H1 (cell line): ENCODE results near the gene HLA-G. TPM values are rescaled to one million over a fixed set of nuclear protein-coding genes. Genes with fewer than 3 reads are reported as not detected.

Source experiments
- CTCF ChIA-PET: fragments of 300-600 bp; sonication (Branson Sonifier 250); formaldehyde crosslinking; loops from one replicate; lab custom pipeline; 2021; ENCODE audit not compliant: partially characterized antibody; lab: Charles Lee
- POLR2A ChIA-PET: fragments of 300-600 bp; sonication (Branson Sonifier 250); formaldehyde crosslinking; loops from one replicate; lab custom pipeline; 2021; ENCODE audit warnings: inconsistent platforms; ENCODE audit not compliant: partially characterized antibody; lab: Charles Lee
- DNase-seq, 2 experiments: peaks; one replicate each; pipeline versions ENCODE4 v3.0.0 to v3.0.0-alpha.2; 2010 to 2022; ENCODE audit warnings: low spot score in 2 of 2, low read depth in 1 of 2, mixed read lengths in 1 of 2
- FAIRE-seq: peaks from 2 replicates; lab custom pipeline; 2011; peaks lifted over from hg19 to GRCh38; lab: Jason Lieb, UNC
- H2AFZ ChIP-seq: 2 replicates; pipeline ENCODE4 v1.8.1; 2012; ENCODE audit warnings: low read length, inconsistent platforms
- H2AK5ac ChIP-seq: 2 replicates; pipeline ENCODE4 v1.6.1; 2013; ENCODE audit warnings: low read depth, low read length
- H2BK120ac ChIP-seq: replicated peaks from 2 replicates; pipeline ENCODE3; 2013; ENCODE audit warnings: low read depth, low read length, inconsistent platforms
- H2BK12ac ChIP-seq: 2 replicates; pipeline ENCODE4 v1.6.1; 2013; ENCODE audit warnings: low read depth, low read length
- H2BK15ac ChIP-seq: 2 replicates; pipeline ENCODE4 v1.6.1; 2013; ENCODE audit warnings: low read length
- H2BK20ac ChIP-seq: 2 replicates; pipeline ENCODE4 v1.6.1; 2013; ENCODE audit warnings: low read length
- H2BK5ac ChIP-seq: 2 replicates; pipeline ENCODE4 v1.6.1; 2013; ENCODE audit warnings: low read depth, low read length
- H3K14ac ChIP-seq: 2 replicates; pipeline ENCODE4 v1.6.1; 2013; ENCODE audit warnings: inconsistent platforms; ENCODE audit not compliant: insufficient read length
- H3K18ac ChIP-seq: 2 replicates; pipeline ENCODE4 v1.6.1; 2013; ENCODE audit warnings: low read length; ENCODE audit errors: extremely low read depth
- H3K23ac ChIP-seq: 2 replicates; pipeline ENCODE4 v1.6.1; 2013; ENCODE audit warnings: inconsistent platforms; ENCODE audit not compliant: insufficient read length
- H3K23me2 ChIP-seq: 2 replicates; pipeline ENCODE4 v1.6.1; 2013; ENCODE audit warnings: low read depth, low read length
- H3K27ac ChIP-seq: 2 replicates; pipeline ENCODE4 v1.6.1; 2011; ENCODE audit warnings: low read depth, low read length, inconsistent platforms
- H3K27me3 ChIP-seq, 4 experiments: replicated peaks in 1 of 4; 1 replicate in 1 of 4; 2 replicates in 3 of 4; pipeline versions ENCODE4 v1.6.1 to v1.8.1; 2011 to 2013; ENCODE audit warnings: low read length in 3 of 4, mild to moderate bottlenecking in 3 of 4, inconsistent platforms in 2 of 4, mixed read lengths in 2 of 4, moderate library complexity in 1 of 4; ENCODE audit not compliant: control insufficient read depth in 3 of 4, insufficient read depth in 3 of 4; ENCODE audit errors: extremely low read depth in 1 of 4
- H3K36me3 ChIP-seq, 4 experiments: 2 replicates each; pipeline versions ENCODE4 v1.6.1 to v1.8.1; 2011 to 2013; ENCODE audit warnings: mild to moderate bottlenecking in 4 of 4, low read length in 3 of 4, moderate library complexity in 2 of 4, control low read depth in 1 of 4, inconsistent platforms in 1 of 4; ENCODE audit not compliant: insufficient read depth in 4 of 4, control insufficient read depth in 2 of 4
- H3K4ac ChIP-seq: replicated peaks from 2 replicates; pipeline ENCODE3; 2013; ENCODE audit warnings: low read length, low read depth, mixed read lengths, inconsistent platforms; ENCODE audit not compliant: insufficient read length
- H3K4me1 ChIP-seq, 4 experiments: replicated peaks in 1 of 4; 1 replicate in 1 of 4; 2 replicates in 3 of 4; pipeline versions ENCODE4 v1.6.1 to v1.8.1; 2011 to 2013; ENCODE audit warnings: low read length in 3 of 4, inconsistent platforms in 2 of 4, mixed read lengths in 1 of 4; ENCODE audit not compliant: insufficient read depth in 4 of 4, control insufficient read depth in 3 of 4
- H3K4me2 ChIP-seq, 2 experiments: 2 replicates each; pipeline versions ENCODE4 v1.6.1 to v1.8.1; 2011 to 2013; ENCODE audit warnings: low read depth in 2 of 2, low read length in 2 of 2, control low read depth in 1 of 2, inconsistent platforms in 1 of 2, mild to moderate bottlenecking in 1 of 2; ENCODE audit not compliant: insufficient read depth in 1 of 2
- H3K4me3 ChIP-seq, 4 experiments: fragments of 200-600, 300-600 bp in 1 of 4; sonication (generic), shearing (Covaris generic), sonication (Bioruptor Twin) in 1 of 4; 2 replicates each; pipeline versions ENCODE4 v1.5.1 to v1.8.1; 2011 to 2016; ENCODE audit warnings: low read length in 4 of 4, low read depth in 3 of 4, control low read depth in 2 of 4, inconsistent platforms in 2 of 4, mild to moderate bottlenecking in 2 of 4, mixed read lengths in 1 of 4, moderate library complexity in 1 of 4; ENCODE audit not compliant: insufficient read depth in 2 of 4; ENCODE audit errors: extremely low read depth in 1 of 4
- H3K56ac ChIP-seq: replicated peaks from 2 replicates; pipeline ENCODE3; 2013; ENCODE audit warnings: low read depth, mild to moderate bottlenecking, mixed read lengths, low read length, inconsistent platforms; ENCODE audit not compliant: insufficient read length
- H3K79me1 ChIP-seq: 2 replicates; pipeline ENCODE4 v1.6.1; 2013; ENCODE audit warnings: low read depth, low read length, control low read depth
- H3K79me2 ChIP-seq, 2 experiments: 2 replicates each; pipeline versions ENCODE4 v1.6.1 to v1.8.1; 2012 to 2013; ENCODE audit warnings: low read length in 2 of 2, mild to moderate bottlenecking in 2 of 2, inconsistent platforms in 1 of 2; ENCODE audit not compliant: insufficient read depth in 2 of 2, control insufficient read depth in 1 of 2
- H3K9ac ChIP-seq, 4 experiments: replicated peaks in 1 of 4; 1 replicate in 1 of 4; 2 replicates in 3 of 4; pipeline versions ENCODE4 v1.6.1 to v1.8.1; 2011 to 2013; ENCODE audit warnings: low read depth in 3 of 4, low read length in 3 of 4, control low read depth in 2 of 4, mild to moderate bottlenecking in 2 of 4, moderate library complexity in 2 of 4, inconsistent platforms in 1 of 4; ENCODE audit errors: extremely low read depth in 1 of 4
- H3K9me3 ChIP-seq, 2 experiments: 2 replicates each; pipeline versions ENCODE4 v1.6.1 to v1.8.1; 2012 to 2013; ENCODE audit warnings: mild to moderate bottlenecking in 2 of 2, moderate library complexity in 2 of 2, control low read depth in 1 of 2, inconsistent platforms in 1 of 2, low read depth in 1 of 2, low read length in 1 of 2, mixed read lengths in 1 of 2; ENCODE audit not compliant: insufficient read depth in 2 of 2
- H4K20me1 ChIP-seq, 2 experiments: replicated peaks in 1 of 2; 2 replicates each; pipeline versions ENCODE3 to v1.8.1; 2011 to 2013; ENCODE audit warnings: inconsistent platforms in 2 of 2, low read length in 2 of 2, mild to moderate bottlenecking in 1 of 2; ENCODE audit not compliant: insufficient read depth in 2 of 2, control insufficient read depth in 1 of 2
- H4K5ac ChIP-seq: 2 replicates; pipeline ENCODE4 v1.6.1; 2013; ENCODE audit warnings: low read length, low read depth, mixed read lengths, inconsistent platforms; ENCODE audit not compliant: insufficient read length
- H4K8ac ChIP-seq: 2 replicates; pipeline ENCODE4 v1.8.0; 2013; ENCODE audit warnings: mild to moderate bottlenecking, moderate library complexity, low read length, inconsistent platforms; ENCODE audit not compliant: insufficient read depth; ENCODE audit errors: extremely low read depth
- H4K91ac ChIP-seq: replicated peaks from 2 replicates; pipeline ENCODE3; 2013; ENCODE audit warnings: low read length, mixed read lengths, inconsistent platforms; ENCODE audit not compliant: insufficient read length
- RXRA ChIP-seq: IDR thresholded peaks from 2 replicates; pipeline ENCODE4 v1.6.1; 2011; ENCODE audit warnings: low read depth, mild to moderate bottlenecking, low read length, moderate library complexity; ENCODE audit not compliant: insufficient read depth
- WGBS, 2 experiments: shearing (Covaris generic) in 1 of 2; methylation state at CpG; one replicate each; pipeline versions ENCODE4 v1.1.6 to v1.1.7; 2013 to 2015; ENCODE audit warnings: low lambda C conversion rate in 2 of 2, mixed read lengths in 2 of 2, inconsistent platforms in 1 of 2, low coverage in 1 of 2, missing lambda C conversion rate in 1 of 2; ENCODE audit not compliant: insufficient replicate concordance in 2 of 2, insufficient coverage in 1 of 2, insufficient read length in 1 of 2; ENCODE audit errors: extremely low coverage in 1 of 2, missing lambda C conversion rate in 1 of 2; 5-methylcytosine and 5-hydroxymethylcytosine counted together
- polyA plus RNA-seq, 7 experiments: library from polyadenylated mRNA; depleted of rRNA in 3 of 7; stranded (reverse) in 5 of 7; unstranded in 2 of 7; fragments of >200 nt in 5 of 7; fragments of 200-250 nt in 2 of 7; gene quantifications; 1 replicate in 5 of 7; 2 replicates in 1 of 7; 4 replicates in 1 of 7; pipeline versions ENCODE4 v1.2.1 to v1.2.3, GENCODE V29; 2011 to 2013; ENCODE audit warnings: missing spikeins in 2 of 7, mixed read lengths in 2 of 7
- total RNA-seq: library from RNA; stranded (reverse); fragmentation: NEBNext Ultra II Directional; extraction: Animal tissue kit (Norgen Biotek cat#: 25700); gene quantifications from 2 replicates; pipeline ENCODE4 v1.2.1, GENCODE V29; 2021

The HLA-G gene
- total and polyA plus RNA-seq, 2 of the 8 experiments (the other 6 are each of a cell fraction or from before 2014, with no cell fraction given) = 3.2 to 4.8 TPM

GRCh38 chr6:29851190-29851589, 23.6 kb downstream of the HLA-G start:
- H3K79me1 ChIP-seq = no peaks in the 10 kb centered on the region
- H2AFZ ChIP-seq = no peak overlapping the region
- no peak overlapping the region for H4K91ac ChIP-seq
- no peak overlapping the region for H2AK5ac ChIP-seq
- ChIA-PET POLR2A (no interaction called here), CTCF (interaction anchor here (0.9 to 2.4 kb wide), 7 partner anchors 9 to 165 kb away, joined by 3 to 12 read pairs (median 4); no protein-coding TSS in a partner anchor)
- no peak overlapping the region for H2BK12ac ChIP-seq
- H3K23me2 ChIP-seq = no peaks in the 10 kb centered on the region; the same call in 1 of the 2 replicates
- H3K14ac ChIP-seq = no peak overlapping the region
- no peak overlapping the region for H2BK15ac ChIP-seq
- H4K20me1 ChIP-seq = no peaks in the 10 kb centered on the region
- no peak overlapping the region for H4K5ac ChIP-seq
- H3K27me3 ChIP-seq = no peaks in the 10 kb centered on the region
- no peaks in the 10 kb centered on the region for H3K36me3 ChIP-seq
- H3K4me2 ChIP-seq = no peak overlapping the region
- no peak overlapping the region for H3K4me3 ChIP-seq
- FAIRE-seq = no peak
- H3K18ac ChIP-seq = no peak overlapping the region
- no peaks in the 10 kb centered on the region for H3K9me3 ChIP-seq
- no peak overlapping the region for H3K23ac ChIP-seq
- DNase-seq = no peak
- WGBS, 2 experiments = 91% methylated on average over 3 of the region's 3 CpGs; no CpG with 5 or more reads in 1 of the 2 experiments
- no peak overlapping the region for H4K8ac ChIP-seq
- no peaks in the 10 kb centered on the region for H3K79me2 ChIP-seq
- no peak for TF ChIP-seq RXRA
- H2BK120ac ChIP-seq = no peak overlapping the region
- no peak overlapping the region for H3K56ac ChIP-seq
- no peak overlapping the region for H3K9ac ChIP-seq
- no peak overlapping the region for H3K4ac ChIP-seq
- H2BK20ac ChIP-seq = no peak overlapping the region
- H3K4me1 ChIP-seq = no peaks in the 10 kb centered on the region
- no peak overlapping the region for H2BK5ac ChIP-seq
- H3K27ac ChIP-seq = no peak overlapping the region
